Measurements from ENCODE around the gene KRTAP5-9. TPM values are rescaled to one million over a fixed set of nuclear protein-coding genes. Genes with fewer than 3 reads are reported as not detected.
"Not testable (repeated sequence)": the region's sequence is repeated elsewhere in the genome, so short reads cannot be mapped to it uniquely, and the experiment has no call there.

The KRTAP5-9 gene
- total RNA-seq, 6 experiments from 2014 or later = 0.17 to 0.38 TPM; not detected in 4

DNA sequence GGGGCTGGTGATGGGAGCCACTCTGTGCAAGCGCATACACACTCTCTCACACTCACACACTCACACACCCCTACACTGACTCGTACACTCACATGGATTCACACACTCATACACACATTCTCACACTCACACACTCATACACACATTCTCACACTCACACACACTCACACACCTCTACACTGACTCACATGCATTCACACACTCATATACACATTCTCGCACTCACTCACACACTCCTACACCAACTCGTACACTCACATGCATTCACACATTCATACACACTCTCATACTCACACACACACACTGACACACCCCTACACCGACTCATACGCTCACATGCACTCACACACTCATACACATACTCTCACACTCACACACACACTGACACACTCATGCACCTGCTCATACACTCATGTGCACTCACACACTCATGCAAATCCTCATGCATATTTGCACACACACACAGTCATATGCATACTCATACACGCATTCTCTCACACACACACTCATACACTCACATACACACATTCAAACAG, 29.3 kb downstream of the KRTAP5-9 start:
- TF ChIP-seq POLR2A (IDR thresholded peaks at IDR 0.05) = no peak
- TF ChIP-seq, protein P1, sequence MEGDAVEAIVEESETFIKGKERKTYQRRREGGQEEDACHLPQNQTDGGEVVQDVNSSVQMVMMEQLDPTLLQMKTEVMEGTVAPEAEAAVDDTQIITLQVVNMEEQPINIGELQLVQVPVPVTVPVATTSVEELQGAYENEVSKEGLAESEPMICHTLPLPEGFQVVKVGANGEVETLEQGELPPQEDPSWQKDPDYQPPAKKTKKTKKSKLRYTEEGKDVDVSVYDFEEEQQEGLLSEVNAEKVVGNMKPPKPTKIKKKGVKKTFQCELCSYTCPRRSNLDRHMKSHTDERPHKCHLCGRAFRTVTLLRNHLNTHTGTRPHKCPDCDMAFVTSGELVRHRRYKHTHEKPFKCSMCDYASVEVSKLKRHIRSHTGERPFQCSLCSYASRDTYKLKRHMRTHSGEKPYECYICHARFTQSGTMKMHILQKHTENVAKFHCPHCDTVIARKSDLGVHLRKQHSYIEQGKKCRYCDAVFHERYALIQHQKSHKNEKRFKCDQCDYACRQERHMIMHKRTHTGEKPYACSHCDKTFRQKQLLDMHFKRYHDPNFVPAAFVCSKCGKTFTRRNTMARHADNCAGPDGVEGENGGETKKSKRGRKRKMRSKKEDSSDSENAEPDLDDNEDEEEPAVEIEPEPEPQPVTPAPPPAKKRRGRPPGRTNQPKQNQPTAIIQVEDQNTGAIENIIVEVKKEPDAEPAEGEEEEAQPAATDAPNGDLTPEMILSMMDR (IDR thresholded peaks at IDR 0.05) = no peak
- intact Hi-C loops (cut with DNase I) = no loop called here
- H3K9me3 ChIP-seq = no peaks in the 10 kb centered on the region
- DNase-seq (no peak), ATAC-seq (no peak)
- H3K36me3 ChIP-seq = no peaks in the 10 kb centered on the region
- H3K4me1 ChIP-seq = peaks cover 0 to 5% (median 0%) of the 10 kb centered on the region in 4 donors
- H3K27me3 ChIP-seq = no peaks in the 10 kb centered on the region
- 85% methylated on average over 7 of the region's 7 CpGs for whole genome bisulfite sequencing (ENCODE audit: insufficient coverage, low coverage, low lambda C conversion rate, missing lambda C conversion rate)
- no peak overlapping the region for H3K4me3 ChIP-seq
- H3K27ac ChIP-seq = no peak overlapping the region

DNA sequence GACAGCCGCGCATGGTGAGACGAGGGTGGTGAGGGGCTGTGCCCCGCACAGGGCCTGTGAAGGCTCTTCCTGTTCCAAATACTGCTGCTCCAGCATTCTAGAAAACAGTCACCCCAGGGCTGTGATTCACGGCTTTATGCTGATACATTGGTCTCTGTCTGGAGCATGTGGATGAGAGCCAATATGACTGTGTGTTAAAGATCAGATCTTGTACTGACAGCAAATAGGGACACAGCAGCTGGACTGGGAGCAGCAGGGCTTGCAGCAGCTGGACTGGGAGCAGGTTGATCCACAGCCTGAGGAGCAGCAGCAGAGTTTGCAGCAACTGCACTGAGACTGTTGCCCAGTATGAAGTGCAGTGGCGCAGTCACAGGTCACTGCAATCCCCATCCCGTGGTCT, 31.3 kb downstream of the KRTAP5-9 start:
- DNase-seq; H3K36me3 ChIP-seq; H3K27ac ChIP-seq; ATAC-seq; H3K4me3 ChIP-seq; H3K9me3 ChIP-seq; H3K4me1 ChIP-seq; H3K27me3 ChIP-seq; intact Hi-C loops (cut with DNase I): not testable (repeated sequence)
- 47% methylated on average over 4 of the region's 7 CpGs for WGBS (ENCODE audit: insufficient coverage, low coverage, low lambda C conversion rate, missing lambda C conversion rate)

DNA sequence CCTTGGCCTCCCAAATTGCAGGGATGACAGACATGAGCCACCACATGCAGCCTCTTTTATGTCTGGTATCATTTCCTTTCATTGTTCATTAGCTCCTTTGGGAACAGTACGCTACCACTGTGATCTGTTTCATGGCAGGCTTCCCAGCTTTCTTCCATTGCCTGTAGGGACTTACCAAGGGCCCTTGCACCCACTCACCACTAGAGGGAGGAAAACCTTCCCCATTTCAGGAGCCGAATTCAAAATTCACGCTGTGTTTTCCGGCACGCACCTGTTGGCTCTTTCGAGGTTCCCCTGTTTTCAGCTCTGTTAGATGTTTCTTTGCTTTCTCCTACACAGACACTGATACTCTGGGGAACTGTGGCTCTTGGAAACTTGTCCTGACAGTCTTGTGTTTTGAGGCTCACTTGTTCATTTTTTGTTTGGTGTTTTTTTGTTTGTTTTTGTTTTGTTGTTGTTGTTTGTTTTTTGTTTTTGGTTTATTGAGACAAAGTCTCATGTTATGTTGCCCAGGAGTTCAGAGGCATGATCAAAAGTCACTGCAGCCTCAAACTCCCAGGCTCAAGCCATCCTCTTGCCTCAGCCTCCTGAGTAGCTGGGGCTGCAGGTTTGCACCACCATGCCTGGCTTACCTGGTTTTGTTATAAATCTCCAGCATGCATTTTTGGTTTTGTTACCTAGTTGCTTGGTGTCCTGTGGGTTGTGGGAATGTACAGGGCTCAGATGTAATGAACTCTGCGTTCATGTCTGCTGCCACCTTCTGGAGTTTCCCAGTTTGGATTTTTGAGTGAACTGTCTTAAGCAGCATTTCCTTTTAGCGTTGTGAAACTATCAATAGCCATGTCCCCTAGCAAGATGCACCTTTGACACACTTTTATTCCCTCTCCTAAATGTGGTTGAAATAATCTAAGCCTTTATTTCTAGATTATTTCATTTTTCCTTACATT, 32.1 kb downstream of the KRTAP5-9 start:
- intact Hi-C loops (cut with DNase I) = no loop called here
- 3% methylated on average over 8 of the region's 8 CpGs for WGBS (ENCODE audit: insufficient coverage, low coverage, low lambda C conversion rate, missing lambda C conversion rate)
- H3K27me3 ChIP-seq = no peaks in the 10 kb centered on the region
- H3K27ac ChIP-seq = no peak overlapping the region
- peak in 2 of 3 donors; percentile 58 to 84 for DNase-seq
- no peak for TF ChIP-seq POLR2A (IDR thresholded peaks at IDR 0.05)
- TF ChIP-seq, protein P1 (IDR thresholded peaks at IDR 0.05) = peak; percentile 68 to 87 (median 86)
- H3K9me3 ChIP-seq = no peaks in the 10 kb centered on the region
- H3K4me3 ChIP-seq = no peak overlapping the region
- ATAC-seq = peak; percentile 95 to 99 (median 97)
- H3K4me1 ChIP-seq = peaks cover 0 to 5% (median 0%) of the 10 kb centered on the region in 4 donors
- no peaks in the 10 kb centered on the region for H3K36me3 ChIP-seq

DNA sequence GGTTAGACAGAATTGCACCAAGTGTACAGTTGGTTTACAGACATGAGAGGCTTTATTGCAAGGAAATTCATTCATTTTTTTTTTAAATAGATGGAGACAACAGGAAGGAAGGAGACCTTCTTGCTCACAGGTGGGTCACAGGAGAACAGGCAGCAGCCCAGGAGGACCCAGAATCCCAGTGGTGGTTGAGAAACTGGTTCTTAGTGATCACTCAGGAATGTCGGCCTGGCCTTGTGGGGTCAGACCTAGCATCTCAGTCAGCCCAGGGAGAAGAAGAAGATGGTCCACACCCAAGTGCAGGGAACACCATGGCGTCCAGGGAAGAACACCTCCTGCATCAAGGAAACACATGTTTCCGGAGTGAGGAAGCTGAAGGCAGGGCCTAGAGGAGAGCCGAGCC, 33.6 kb downstream of the KRTAP5-9 start:
- Histone ChIP-seq H3K4me3 (no peak overlapping the region), H3K4me1 (peaks cover 0 to 5% (median 0%) of the 10 kb centered on the region in 4 donors), H3K27ac (no peak overlapping the region), H3K27me3 (no peaks in the 10 kb centered on the region), H3K36me3 (no peaks in the 10 kb centered on the region), H3K9me3 (no peaks in the 10 kb centered on the region)
- ATAC-seq (no peak), DNase-seq (no peak)
- 75% methylated on average over 4 of the region's 4 CpGs for WGBS (ENCODE audit: insufficient coverage, low coverage, low lambda C conversion rate, missing lambda C conversion rate)
- TF ChIP-seq, protein P1 (IDR thresholded peaks at IDR 0.05) = no peak
- no peak for TF ChIP-seq POLR2A (IDR thresholded peaks at IDR 0.05)
- intact Hi-C loops (cut with DNase I) = no loop called here

DNA sequence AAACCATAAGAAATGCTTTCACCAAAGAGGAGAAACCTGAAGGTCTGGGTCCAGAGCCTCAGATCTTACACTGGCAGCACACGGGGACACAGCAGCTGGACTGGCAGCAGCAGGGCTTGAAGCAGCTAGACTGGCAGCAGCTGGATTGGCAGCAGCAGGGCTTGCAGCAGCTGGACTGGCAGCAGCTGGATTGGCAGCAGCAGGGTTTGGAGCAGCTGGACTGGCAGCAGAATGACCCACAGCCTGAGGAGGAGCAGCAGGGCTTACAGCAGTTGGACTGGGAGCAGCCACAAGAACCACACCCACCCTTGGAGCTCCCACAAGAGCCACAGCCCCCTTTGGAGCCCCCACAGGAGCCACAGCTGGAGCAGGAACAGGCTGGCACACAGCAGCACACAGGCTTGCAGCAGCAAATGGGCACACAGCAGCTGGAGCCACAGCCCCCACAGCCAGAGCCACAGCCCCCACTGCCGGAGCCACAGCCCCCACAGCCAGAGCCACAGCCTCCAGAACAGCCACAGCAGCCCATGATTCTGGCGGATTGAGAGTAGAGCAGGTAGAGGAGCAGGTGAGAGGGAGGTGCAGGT, 34.2 kb downstream of the KRTAP5-9 start, which contains the start of gene KRTAP5-11:
Gene KRTAP5-11 (minus strand): TSS at position 567 of the 587 bp plus-strand sequence. CDS start 38 bp downstream, at position 529.
- ATAC-seq (no peak), DNase-seq (no peak)
- H3K27ac ChIP-seq = no peak within 1 kb of the TSS
- no peaks in the 10 kb centered on the region for H3K27me3 ChIP-seq
- TF ChIP-seq, protein P1 (IDR thresholded peaks at IDR 0.05) = no peak
- TF ChIP-seq POLR2A (IDR thresholded peaks at IDR 0.05) = no peak
- H3K36me3 ChIP-seq = no peaks in the 10 kb centered on the region
- intact Hi-C loops (cut with DNase I) = no loop called here
- peaks cover 0 to 5% (median 0%) of the 10 kb centered on the region in 4 donors for H3K4me1 ChIP-seq
- H3K9me3 ChIP-seq = no peaks in the 10 kb centered on the region
- WGBS (ENCODE audit: insufficient coverage, low coverage, low lambda C conversion rate, missing lambda C conversion rate) = no CpG with 5 or more reads among the region's 3 CpGs
- H3K4me3 ChIP-seq = no peak within 1 kb of the TSS

DNA sequence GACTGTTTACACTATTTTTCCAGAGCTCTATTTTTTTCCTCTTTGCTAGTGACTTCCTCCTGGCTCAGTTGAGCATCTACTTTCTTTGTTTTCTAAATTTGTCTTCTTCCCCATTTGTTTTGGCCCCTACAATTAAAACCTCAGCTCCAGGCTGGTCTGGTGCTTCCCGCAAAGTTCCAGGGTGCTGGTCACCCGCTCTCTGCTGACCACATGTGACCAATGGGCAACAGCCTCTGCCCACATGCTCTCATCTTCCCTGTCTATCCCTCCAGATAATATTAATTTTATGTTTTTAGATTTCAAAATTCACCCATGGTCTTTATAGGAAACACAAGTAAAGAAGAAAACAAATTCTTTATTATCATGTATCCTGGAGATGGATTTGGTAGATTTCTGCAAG, 34.7 kb downstream of the KRTAP5-9 start:
- H3K27ac ChIP-seq; DNase-seq; H3K36me3 ChIP-seq; intact Hi-C loops (cut with DNase I); H3K27me3 ChIP-seq; ATAC-seq; H3K9me3 ChIP-seq; H3K4me1 ChIP-seq; H3K4me3 ChIP-seq: not testable (repeated sequence)
- 62% methylated on average over 2 of the region's 2 CpGs for WGBS (ENCODE audit: insufficient coverage, low coverage, low lambda C conversion rate, missing lambda C conversion rate)

DNA sequence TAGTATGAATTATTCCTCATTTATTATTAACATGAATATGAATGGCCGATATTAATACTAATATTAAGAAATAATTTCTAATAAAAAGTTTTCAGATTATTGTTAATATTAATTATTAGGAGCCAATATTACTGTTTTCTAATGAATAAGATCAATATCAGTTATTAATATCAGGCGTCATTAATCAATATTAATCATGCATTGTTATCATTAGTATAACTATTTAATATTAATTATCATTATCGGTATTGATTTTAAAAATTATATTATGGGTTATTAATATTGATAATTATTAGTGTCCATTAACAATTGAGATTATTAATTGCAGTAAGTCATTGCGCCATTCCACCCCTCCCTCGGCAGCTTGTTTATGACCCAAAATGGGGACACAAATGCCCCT, 37.5 kb downstream of the KRTAP5-9 start:
- intact Hi-C loops (cut with DNase I); H3K27me3 ChIP-seq; ATAC-seq; H3K27ac ChIP-seq; H3K36me3 ChIP-seq; H3K9me3 ChIP-seq; DNase-seq; H3K4me3 ChIP-seq; H3K4me1 ChIP-seq: not testable (repeated sequence)
- WGBS (ENCODE audit: insufficient coverage, low coverage, low lambda C conversion rate, missing lambda C conversion rate) = 58% methylated on average over 5 of the region's 5 CpGs

Measured in right lobe of liver (tissue), 6 donors.